K562 (cell line): Measurements from ENCODE around the gene RACK1. TPM values are rescaled to one million over a fixed set of nuclear protein-coding genes. Genes with fewer than 3 reads are reported as not detected.
"Not testable (repeated sequence)": the region's sequence is repeated elsewhere in the genome, so short reads cannot be mapped to it uniquely, and the experiment has no call there.

Source experiments
- BCL6 ChIP-seq: fragments of 250-450 bp; sonication (Bioruptor Pico); IDR thresholded peaks from 2 replicates; pipeline ENCODE4 v1.4.0; 2020
- CBFA2T2 ChIP-seq: fragments of 450-650 bp; conservative IDR thresholded peaks from 2 replicates; pipeline ENCODE4 v1.6.1; 2017; ENCODE audit warnings: mild to moderate bottlenecking
- CTBP1 ChIP-seq: fragments of 450-650 bp; IDR thresholded peaks from 2 replicates; pipeline ENCODE4 v1.6.1; 2016; ENCODE audit warnings: borderline replicate concordance
- CXXC5 ChIP-seq: fragments of 250-450 bp; sonication (Bioruptor Pico); IDR thresholded peaks from 2 replicates; pipeline ENCODE4 v1.8.0; 2022; ENCODE audit warnings: inconsistent platforms, mild to moderate bottlenecking, moderate library complexity
- EP400 ChIP-seq: fragments of 450-650 bp; IDR thresholded peaks from 2 replicates; pipeline ENCODE4 v1.6.1; 2017; ENCODE audit warnings: antibody characterized with exemption, mild to moderate bottlenecking, moderate library complexity
- ETV1 ChIP-seq: fragments of 450-650 bp; conservative IDR thresholded peaks from 2 replicates; pipeline ENCODE4 v1.6.1; 2016; ENCODE audit warnings: missing genetic modification characterization, control low read depth, low read depth, missing compliant biosample characterization
- HDAC2 ChIP-seq: fragments of 450-650 bp; IDR thresholded peaks from 2 replicates; pipeline ENCODE4 v1.6.1; 2016; ENCODE audit warnings: mild to moderate bottlenecking
- ID3 ChIP-seq, 2 experiments: fragments of 250-450 bp in 1 of 2; fragments of 450-650 bp in 1 of 2; sonication (Bioruptor Pico) in 1 of 2; IDR thresholded peaks; 2 replicates each; pipeline versions ENCODE4 v1.6.1 to v1.8.0; 2016 to 2021; ENCODE audit warnings: mild to moderate bottlenecking in 2 of 2, moderate library complexity in 2 of 2, missing compliant biosample characterization in 1 of 2, missing genetic modification characterization in 1 of 2
- IRF9 ChIP-seq: fragments of 450-650 bp; IDR thresholded peaks from 2 replicates; pipeline ENCODE4 v1.6.1; 2016; ENCODE audit warnings: missing biosample characterization, missing genetic modification characterization
- NR4A1 ChIP-seq, 2 experiments: fragments of 250-450 bp in 1 of 2; fragments of 450-650 bp in 1 of 2; sonication (Bioruptor Pico) in 1 of 2; IDR thresholded peaks; 2 replicates each; pipeline versions ENCODE4 v1.4.0 to v1.6.1; 2016 to 2020; ENCODE audit warnings: mild to moderate bottlenecking in 2 of 2, missing compliant biosample characterization in 1 of 2, missing genetic modification characterization in 1 of 2, moderate library complexity in 1 of 2
- PTRF ChIP-seq: fragments of 450-650 bp; IDR thresholded peaks from 2 replicates; pipeline ENCODE4 v1.6.1; 2016; ENCODE audit warnings: mild to moderate bottlenecking, missing genetic modification characterization, missing compliant biosample characterization
- PTTG1 ChIP-seq: fragments of 450-650 bp; IDR thresholded peaks from 2 replicates; pipeline ENCODE4 v1.6.1; 2016; ENCODE audit warnings: low read depth, mild to moderate bottlenecking, missing genetic modification characterization, missing compliant biosample characterization
- RAD21 ChIP-seq, 2 experiments: fragments of 250-450 bp in 1 of 2; fragments of 450-650 bp in 1 of 2; sonication (Bioruptor Pico) in 1 of 2; formaldehyde crosslinking in 1 of 2; IDR thresholded peaks in 1 of 2; conservative IDR thresholded peaks in 1 of 2; 2 replicates each; pipeline versions ENCODE4 v1.4.0 to v1.8.0; 2020 to 2022; ENCODE audit warnings: mild to moderate bottlenecking in 2 of 2, moderate library complexity in 1 of 2
- TCF3 ChIP-seq: sonication (generic); formaldehyde crosslinking; IDR thresholded peaks from 2 replicates; pipeline ENCODE4 v1.4.0; 2020; ENCODE audit warnings: mild to moderate bottlenecking, missing genetic modification reagents
- TEAD1 ChIP-seq, 2 experiments: fragments of 450-650 bp in 1 of 2; sonication (generic) in 1 of 2; formaldehyde crosslinking; IDR thresholded peaks; 2 replicates each; pipeline versions ENCODE4 v1.4.0 to v1.8.0; 2020 to 2022; ENCODE audit warnings: mild to moderate bottlenecking in 2 of 2, missing genetic modification reagents in 1 of 2
- ZNF134 ChIP-seq: fragments of 250-450 bp; sonication (Bioruptor Pico); conservative IDR thresholded peaks from 2 replicates; pipeline ENCODE4 v1.4.0; 2020
- ZNF395 ChIP-seq: fragments of 200-800 bp; sonication (Bioruptor generic); IDR thresholded peaks from 2 replicates; pipeline ENCODE4 v1.6.1; 2017; ENCODE audit warnings: missing genetic modification characterization, missing compliant biosample characterization
- ZNF76 ChIP-seq: fragments of 250-450 bp; sonication (Bioruptor Pico); IDR thresholded peaks from 2 replicates; pipeline ENCODE4 v1.4.0; 2020; ENCODE audit warnings: mild to moderate bottlenecking, moderate library complexity, borderline replicate concordance
- polyA plus RNA-seq, 8 experiments: library from polyadenylated mRNA; depleted of rRNA in 4 of 8; stranded (reverse) in 5 of 8; unstranded in 3 of 8; fragments of >200 nt; fragmentation: Nextera tagmentation in 2 of 8; fragmentation: Illumina TruSeq in 1 of 8; extraction: Ambion mirVana in 2 of 8; extraction: Trizol in 1 of 8; gene quantifications; 2 replicates each; pipeline versions ENCODE4 v1.2.1 to v1.2.3, GENCODE V29; 2011 to 2014; ENCODE audit warnings: inconsistent platforms in 1 of 8, missing spikeins in 1 of 8
- total RNA-seq, 7 experiments: library from RNA; depleted of rRNA in 6 of 7; stranded (reverse); fragments of >200 nt in 6 of 7; fragmentation: Illumina TruSeq in 2 of 7; extraction: Trizol in 2 of 7; gene quantifications; 2 replicates each; pipeline versions ENCODE4 v1.2.1 to v1.2.3, GENCODE V29; 2011 to 2021; ENCODE audit warnings: low replicate concordance in 1 of 7

RACK1 gene
- total and polyA plus RNA-seq, 9 of the 15 experiments (the other 6 are each of a cell fraction or from before 2014, with no cell fraction given): 2,303 to 5,311 (median 3,833) TPM

GRCh38 chr5:181267291-181267904 is 23.7 kb upstream of the RACK1 start (continued):
- 0 out of 2 replicates have a peak, but pooled peaks have one; percentile 22 for TF ChIP-seq BCL6
- peak; percentile 37; the same call in 1 of the 2 replicates for TF ChIP-seq ETV1 (tag)
- peak; percentile 80 for TF ChIP-seq PTTG1
- TF ChIP-seq TCF3 (CRISPR knock-in tag): peak; percentile 47
- peak; percentile 72; the same call in 1 of the 2 replicates for TF ChIP-seq IRF9
- TF ChIP-seq ZNF76 (CRISPR knock-in tag): peak; percentile 19; the same call in 1 of the 2 replicates
- peak; percentile 52; the same call in 1 of the 2 replicates for TF ChIP-seq EP400
- TF ChIP-seq PTRF: peak; percentile 69; the same call in 1 of the 2 replicates
- 0 out of 2 replicates have a peak, but pooled peaks have one; percentile 34 for TF ChIP-seq HDAC2
- peak; percentile 63 for TF ChIP-seq CXXC5 (CRISPR knock-in tag)
- TF ChIP-seq ZNF395 (CRISPR knock-in tag): peak; percentile 53; the same call in 1 of the 2 replicates
- peak; percentile 36 to 66 for TF ChIP-seq RAD21 (CRISPR knock-in tag; conservative IDR thresholded peaks at IDR 0.05 in 1 of 2, IDR thresholded peaks at IDR 0.05 in 1 of 2)
- TF ChIP-seq ZNF134: peak; percentile 33; the same call in 1 of the 2 replicates
- not testable (repeated sequence) for TF ChIP-seq NR4A1, ID3 (CRISPR knock-in tag; IDR thresholded peaks at IDR 0.05)
- TF ChIP-seq NR4A1 (tag; IDR thresholded peaks at IDR 0.05): peak; percentile 70; the same call in 1 of the 2 replicates
- peak in 1 of 2 experiments; percentile 45; a peak in 1 of 4 replicates for TF ChIP-seq TEAD1 (CRISPR knock-in tag; IDR thresholded peaks at IDR 0.05)
- TF ChIP-seq CBFA2T2: peak; percentile 27; the same call in 1 of the 2 replicates
- peak; percentile 88 for TF ChIP-seq ID3 (tag; IDR thresholded peaks at IDR 0.05)
- TF ChIP-seq CTBP1: peak; percentile 57; the same call in 1 of the 2 replicates
